GM12875 (cell line): ENCODE data around the gene TRMT11.
A peak's percentile ranks its signal among the peaks of the same experiment; 100 is the strongest.

Source experiments
- H3K4me3 ChIP-seq: one replicate; pipeline ENCODE4 v1.5.1; 2011; ENCODE audit warnings: low read depth, low read length, control low read depth
- CTCF ChIP-seq: IDR thresholded peaks from 2 replicates; pipeline ENCODE4 v1.5.1; 2011; ENCODE audit warnings: low read depth, mild to moderate bottlenecking, control low read depth, inconsistent platforms, low read length, moderate library complexity, borderline replicate concordance; ENCODE audit not compliant: insufficient read depth

Gene TRMT11

GRCh38 chr6:125951323-125951722, 35.0 kb upstream of the TRMT11 start:
- no peak overlapping the region for H3K4me3 ChIP-seq
- no peak for TF ChIP-seq CTCF

- H3K4me3 ChIP-seq: no peak overlapping the region
Measured at GRCh38 chr6:125952764-125953501, 33.4 kb upstream of the TRMT11 start.

GRCh38 chr6:125953502-125953875, 32.9 kb upstream of the TRMT11 start:
- peak; percentile 40; the same call in 1 of the 2 replicates for TF ChIP-seq CTCF
- H3K4me3 ChIP-seq: no peak overlapping the region

More at GRCh38 chr6:125952764-125953501, 33.4 kb upstream of the TRMT11 start:
- peak; percentile 39; the same call in 1 of the 2 replicates for TF ChIP-seq CTCF

- TF ChIP-seq CTCF: no peak
- no peak overlapping the region for H3K4me3 ChIP-seq
Measured at GRCh38 chr6:125954735-125955339, 31.5 kb upstream of the TRMT11 start.

GRCh38 chr6:125955973-125956372, 30.4 kb upstream of the TRMT11 start:
- no peak overlapping the region for H3K4me3 ChIP-seq

GRCh38 chr6:125956506-125957390, 29.6 kb upstream of the TRMT11 start, which contains the start of gene HINT3:
HINT3 (plus strand) TSS chr6:125956770; CDS start chr6:125956978, 208 bp downstream.
- peak; percentile 96 for TF ChIP-seq CTCF
- peak within 1 kb of the TSS; percentile 68 for H3K4me3 ChIP-seq

More at GRCh38 chr6:125955973-125956372, 30.4 kb upstream of the TRMT11 start:
- no peak for TF ChIP-seq CTCF
